Endodermal cell (in vitro differentiated cells): ENCODE results near the gene AP5M1. TPM values are rescaled to one million over a fixed set of nuclear protein-coding genes. Genes with fewer than 3 reads are reported as not detected.
"Not testable (repeated sequence)": the region's sequence is repeated elsewhere in the genome, so short reads cannot be mapped to it uniquely, and the experiment has no call there.

Experiments
- DNase-seq: peaks from one replicate; pipeline ENCODE4 v3.0.0-alpha.2; 2017
- H3K27ac ChIP-seq: 2 replicates; pipeline ENCODE4 v1.5.1; 2013; ENCODE audit warnings: mild to moderate bottlenecking, low read depth, low read length, moderate library complexity
- H3K27me3 ChIP-seq: 2 replicates; pipeline ENCODE4 v1.6.1; 2013; ENCODE audit warnings: mild to moderate bottlenecking, low read length, moderate library complexity; ENCODE audit not compliant: insufficient read depth, control insufficient read depth, poor library complexity, severe bottlenecking
- H3K36me3 ChIP-seq: 2 replicates; pipeline ENCODE4 v1.7.0; 2013; ENCODE audit warnings: mild to moderate bottlenecking, low read length, moderate library complexity; ENCODE audit not compliant: control insufficient read depth, insufficient read depth
- H3K4me1 ChIP-seq: one replicate; pipeline ENCODE4 v1.7.0; 2013; ENCODE audit warnings: low read length; ENCODE audit not compliant: control insufficient read depth, insufficient read depth
- H3K4me3 ChIP-seq: 2 replicates; pipeline ENCODE4 v1.5.1; 2013; ENCODE audit warnings: mild to moderate bottlenecking, low read length, moderate library complexity
- H3K9ac ChIP-seq: 2 replicates; pipeline ENCODE4 v1.6.1; 2013; ENCODE audit warnings: mild to moderate bottlenecking, low read length, moderate library complexity; ENCODE audit not compliant: poor library complexity, severe bottlenecking; ENCODE audit errors: extremely low read depth
- H3K9me3 ChIP-seq: 2 replicates; pipeline ENCODE4 v1.6.1; 2013; ENCODE audit warnings: mild to moderate bottlenecking, low read length, moderate library complexity; ENCODE audit not compliant: control insufficient read depth
- H3K27ac Mint-ChIP-seq: 2 replicates; pipeline ENCODE4 v1.8.0; 2020; ENCODE audit warnings: mixed read lengths
- H3K27me3 Mint-ChIP-seq: 2 replicates; pipeline ENCODE4 v1.8.0; 2021; ENCODE audit warnings: mild to moderate bottlenecking, mixed read lengths; ENCODE audit not compliant: insufficient read depth
- H3K36me3 Mint-ChIP-seq: 2 replicates; pipeline ENCODE4 v1.8.0; 2020; ENCODE audit warnings: low read depth, mixed read lengths
- H3K4me1 Mint-ChIP-seq: 2 replicates; pipeline ENCODE4 v1.8.0; 2020; ENCODE audit warnings: mixed read lengths
- H3K4me3 Mint-ChIP-seq: 2 replicates; pipeline ENCODE4 v1.8.0; 2020; ENCODE audit warnings: mild to moderate bottlenecking, moderate library complexity, mixed read lengths
- H3K9me3 Mint-ChIP-seq: 2 replicates; pipeline ENCODE4 v1.8.0; 2020; ENCODE audit warnings: mild to moderate bottlenecking, mixed read lengths
- CTCF ChIP-seq: fragments of 200-600 bp; sonication (generic); conservative IDR thresholded peaks from 2 replicates; pipeline ENCODE4 v1.5.0; 2021; ENCODE audit warnings: antibody characterized with exemption, mild to moderate bottlenecking
- WGBS, 2 experiments: methylation state at CpG; one replicate each; pipeline versions ENCODE4 v1.1.5 to v1.1.7; 2013; ENCODE audit warnings: missing lambda C conversion rate in 2 of 2, mixed read lengths in 1 of 2; ENCODE audit not compliant: insufficient coverage in 1 of 2, insufficient read length in 1 of 2; 5-methylcytosine and 5-hydroxymethylcytosine counted together
- long read RNA-seq, 4 experiments: library from polyadenylated mRNA in 2 of 4; library from RNA in 1 of 4; library from capped mRNA in 1 of 4; stranded (forward) in 3 of 4; unstranded in 1 of 4; transcript quantifications; one replicate each; pipeline ENCODE4 v2.0.0, GENCODE V29; 2020 to 2021; ENCODE audit warnings: inconsistent platforms in 1 of 4
- polyA plus RNA-seq, 2 experiments: library from polyadenylated mRNA; stranded (reverse); fragments of 50-300 nt; gene quantifications; one replicate each; pipeline ENCODE4 v1.2.3, GENCODE V29; 2013
- total RNA-seq, 2 donors: library from RNA; stranded (reverse); fragmentation: NEBNext Ultra II Directional in 1 of 2; extraction: Animal tissue kit (Norgen Biotek cat#: 25700) in 1 of 2; gene quantifications; 2 replicates in 1 of 2; 3 replicates in 1 of 2; pipeline ENCODE4 v1.2.1, GENCODE V29; 2021

The AP5M1 gene
- total RNA-seq, result 10 to 100 TPM; 53.9 to 58.4 TPM
- polyA plus RNA-seq (2013, experiment 1 of 2), result 41.5 TPM
- polyA plus RNA-seq (2013, experiment 2 of 2), result 40.4 TPM
- long read RNA-seq, experiment 1, full-length matches to known transcripts, result 12 of 24 reads
- long read RNA-seq, experiment 1, partial matches to known transcripts, result 4 of 24 reads
- long read RNA-seq, experiment 1, other reads (novel, unspliced or antisense), result 8 of 24 reads
- long read RNA-seq, experiment 2, full-length matches to known transcripts, result 70 of 90 reads
- long read RNA-seq, experiment 2, partial matches to known transcripts, result 0 of 90 reads
- long read RNA-seq, experiment 2, other reads (novel, unspliced or antisense), result 20 of 90 reads
- long read RNA-seq, experiment 3, full-length matches to known transcripts, result 195 of 231 reads
- long read RNA-seq, experiment 3, partial matches to known transcripts, result 5 of 231 reads
- long read RNA-seq, experiment 3, other reads (novel, unspliced or antisense), result 31 of 231 reads
- long read RNA-seq, experiment 4, full-length matches to known transcripts, result 21 of 33 reads
- long read RNA-seq, experiment 4, partial matches to known transcripts, result 3 of 33 reads
- long read RNA-seq, experiment 4, other reads (novel, unspliced or antisense), result 9 of 33 reads

GRCh38 chr14:57268161-57269069 is at the start of gene AP5M1, which contains the start of gene EXOC5:
Gene AP5M1, plus strand, starts transcription at chr14:57268971. Its CDS starts 344 bp downstream, at chr14:57269315.
Gene EXOC5, minus strand, starts transcription at chr14:57268905. Its CDS starts 257 bp downstream, at chr14:57268648.
- Histone ChIP-seq H3K36me3 (peaks cover 3% of the 10 kb centered on the region), H3K27ac (peak within 1 kb of the TSS; percentile 96), H3K9ac (peak within 1 kb of the TSS; percentile 77), H3K4me3 (peak within 1 kb of the TSS; percentile 93), H3K4me1 (peaks cover 3% of the 10 kb centered on the region), H3K9me3 (no peaks in the 10 kb centered on the region), H3K27me3 (no peaks in the 10 kb centered on the region)
- peak; percentile 96 for DNase-seq
- H3K27me3 Mint-ChIP-seq, result no peaks in the 10 kb centered on the region
- 0 to 1% methylated on average over 36 to 76 of the region's 76 CpGs for WGBS, 2 experiments
- peak within 1 kb of the TSS; percentile 94 for H3K4me3 Mint-ChIP-seq
- peak within 1 kb of the TSS; percentile 100 for H3K27ac Mint-ChIP-seq
- H3K36me3 Mint-ChIP-seq, result peaks cover 6% of the 10 kb centered on the region
- H3K9me3 Mint-ChIP-seq, result peaks cover 4% of the 10 kb centered on the region
- peaks cover 40% of the 10 kb centered on the region for H3K4me1 Mint-ChIP-seq
- TF ChIP-seq CTCF, result peak; percentile 6

GRCh38 chr14:57221931-57222330 is 46.8 kb upstream of the AP5M1 start:
- Histone ChIP-seq H3K4me3 (no peak overlapping the region), H3K9ac (no peak overlapping the region), H3K9me3 (no peaks in the 10 kb centered on the region), H3K27ac (no peak overlapping the region), H3K4me1 (peaks cover 6% of the 10 kb centered on the region), H3K36me3 (peaks cover 79% of the 10 kb centered on the region), H3K27me3 (no peaks in the 10 kb centered on the region)
- H3K27ac Mint-ChIP-seq, result no peak overlapping the region
- no peaks in the 10 kb centered on the region for H3K9me3 Mint-ChIP-seq
- no peak for DNase-seq
- no peak for TF ChIP-seq CTCF
- H3K36me3 Mint-ChIP-seq, result peaks cover 38% of the 10 kb centered on the region
- H3K4me1 Mint-ChIP-seq, result peaks cover 22% of the 10 kb centered on the region
- no peak overlapping the region for H3K4me3 Mint-ChIP-seq
- H3K27me3 Mint-ChIP-seq, result no peaks in the 10 kb centered on the region
- WGBS, 2 experiments, result 98 to 100% methylated on average over 1 to 2 of the region's 3 CpGs

- H3K27ac ChIP-seq, result no peak overlapping the region
- H3K4me3 ChIP-seq, result no peak overlapping the region
- H3K9ac ChIP-seq, result no peak overlapping the region
- Mint-ChIP-seq H3K4me1 (peaks cover 16% of the 10 kb centered on the region), H3K27ac (no peak overlapping the region), H3K4me3 (no peak overlapping the region), H3K27me3 (no peaks in the 10 kb centered on the region), H3K9me3 (peaks cover 8% of the 10 kb centered on the region), H3K36me3 (peaks cover 54% of the 10 kb centered on the region)
- no peaks in the 10 kb centered on the region for H3K9me3 ChIP-seq
- DNase-seq, result no peak
- H3K27me3 ChIP-seq, result no peaks in the 10 kb centered on the region
- WGBS, 2 experiments, result 92 to 96% methylated on average over 2 of the region's 2 CpGs
- H3K4me1 ChIP-seq, result peaks cover 6% of the 10 kb centered on the region
- no peak for TF ChIP-seq CTCF
- H3K36me3 ChIP-seq, result peaks cover 84% of the 10 kb centered on the region
These were observed 41.7 kb upstream of the AP5M1 start for GRCh38 chr14:57227083-57227482.

- H3K27me3 Mint-ChIP-seq, H3K9ac ChIP-seq, H3K4me3 Mint-ChIP-seq, H3K27ac ChIP-seq, H3K4me3 ChIP-seq, H3K9me3 ChIP-seq, H3K4me1 ChIP-seq, H3K27ac Mint-ChIP-seq, DNase-seq, H3K27me3 ChIP-seq, H3K9me3 Mint-ChIP-seq: not testable (repeated sequence)
- WGBS, 2 experiments, result 100% methylated on average over 2 of the region's 2 CpGs
- peaks cover 60% of the 10 kb centered on the region for H3K36me3 Mint-ChIP-seq
- H3K36me3 ChIP-seq, result peaks cover 85% of the 10 kb centered on the region
- peaks cover 20% of the 10 kb centered on the region for H3K4me1 Mint-ChIP-seq
These were observed 40.5 kb upstream of the AP5M1 start for GRCh38 chr14:57228320-57228719.
